ENCODE measurements around the gene WIPF1.

DNA sequence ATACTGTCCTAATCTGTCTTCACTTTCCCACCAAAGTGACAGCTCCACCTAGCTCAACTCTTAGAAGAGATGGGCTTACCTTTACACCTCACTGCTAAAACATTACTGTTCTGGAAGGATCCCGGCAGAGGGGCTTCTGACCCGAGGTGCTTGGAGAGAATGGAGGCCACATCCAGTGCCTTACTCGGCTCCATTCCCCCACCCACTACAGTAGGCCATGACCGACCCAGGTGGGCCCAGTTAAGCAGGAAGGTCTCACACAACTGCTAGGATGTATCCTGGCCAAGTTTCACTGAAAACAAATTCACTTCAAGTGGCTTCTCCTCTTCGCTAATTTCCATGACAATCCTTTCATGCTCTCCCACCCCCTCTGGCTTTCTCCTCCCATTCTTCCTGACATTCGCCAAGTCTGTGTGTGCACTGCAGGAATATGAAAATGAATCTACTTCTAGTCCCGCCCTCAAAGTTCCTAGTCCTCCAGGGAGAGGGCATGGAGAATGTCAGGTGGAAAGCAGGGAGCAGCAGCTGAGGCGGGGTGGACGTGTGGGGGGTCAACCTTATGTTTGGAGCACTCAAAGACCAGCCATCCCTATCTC lies 11.8 kb downstream of the WIPF1 start:
- TF ChIP-seq, protein P1, sequence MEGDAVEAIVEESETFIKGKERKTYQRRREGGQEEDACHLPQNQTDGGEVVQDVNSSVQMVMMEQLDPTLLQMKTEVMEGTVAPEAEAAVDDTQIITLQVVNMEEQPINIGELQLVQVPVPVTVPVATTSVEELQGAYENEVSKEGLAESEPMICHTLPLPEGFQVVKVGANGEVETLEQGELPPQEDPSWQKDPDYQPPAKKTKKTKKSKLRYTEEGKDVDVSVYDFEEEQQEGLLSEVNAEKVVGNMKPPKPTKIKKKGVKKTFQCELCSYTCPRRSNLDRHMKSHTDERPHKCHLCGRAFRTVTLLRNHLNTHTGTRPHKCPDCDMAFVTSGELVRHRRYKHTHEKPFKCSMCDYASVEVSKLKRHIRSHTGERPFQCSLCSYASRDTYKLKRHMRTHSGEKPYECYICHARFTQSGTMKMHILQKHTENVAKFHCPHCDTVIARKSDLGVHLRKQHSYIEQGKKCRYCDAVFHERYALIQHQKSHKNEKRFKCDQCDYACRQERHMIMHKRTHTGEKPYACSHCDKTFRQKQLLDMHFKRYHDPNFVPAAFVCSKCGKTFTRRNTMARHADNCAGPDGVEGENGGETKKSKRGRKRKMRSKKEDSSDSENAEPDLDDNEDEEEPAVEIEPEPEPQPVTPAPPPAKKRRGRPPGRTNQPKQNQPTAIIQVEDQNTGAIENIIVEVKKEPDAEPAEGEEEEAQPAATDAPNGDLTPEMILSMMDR (IDR thresholded peaks at IDR 0.05 in 2 of 3, conservative IDR thresholded peaks at IDR 0.05 in 1 of 3; ENCODE audit: borderline replicate concordance in 1 of 3, insufficient read depth in 1 of 3, low read depth in 2 of 3, low read length in 2 of 3) = no peak
- TF ChIP-seq POLR2A (IDR thresholded peaks at IDR 0.05; ENCODE audit: borderline replicate concordance, extremely low read depth, insufficient read depth, insufficient read length) (no peak), YY1 (IDR thresholded peaks at IDR 0.05; ENCODE audit: extremely low read depth, insufficient replicate concordance, low read depth, low read length) (no peak), POLR2AphosphoS5 (IDR thresholded peaks at IDR 0.05; ENCODE audit: low read depth, low read length) (no peak), RAD21 (IDR thresholded peaks at IDR 0.05; ENCODE audit: low read depth) (no peak)
- TF ChIP-seq, protein P2, sequence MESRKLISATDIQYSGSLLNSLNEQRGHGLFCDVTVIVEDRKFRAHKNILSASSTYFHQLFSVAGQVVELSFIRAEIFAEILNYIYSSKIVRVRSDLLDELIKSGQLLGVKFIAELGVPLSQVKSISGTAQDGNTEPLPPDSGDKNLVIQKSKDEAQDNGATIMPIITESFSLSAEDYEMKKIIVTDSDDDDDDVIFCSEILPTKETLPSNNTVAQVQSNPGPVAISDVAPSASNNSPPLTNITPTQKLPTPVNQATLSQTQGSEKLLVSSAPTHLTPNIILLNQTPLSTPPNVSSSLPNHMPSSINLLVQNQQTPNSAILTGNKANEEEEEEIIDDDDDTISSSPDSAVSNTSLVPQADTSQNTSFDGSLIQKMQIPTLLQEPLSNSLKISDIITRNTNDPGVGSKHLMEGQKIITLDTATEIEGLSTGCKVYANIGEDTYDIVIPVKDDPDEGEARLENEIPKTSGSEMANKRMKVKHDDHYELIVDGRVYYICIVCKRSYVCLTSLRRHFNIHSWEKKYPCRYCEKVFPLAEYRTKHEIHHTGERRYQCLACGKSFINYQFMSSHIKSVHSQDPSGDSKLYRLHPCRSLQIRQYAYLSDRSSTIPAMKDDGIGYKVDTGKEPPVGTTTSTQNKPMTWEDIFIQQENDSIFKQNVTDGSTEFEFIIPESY (IDR thresholded peaks at IDR 0.05; ENCODE audit: extremely low read depth, insufficient replicate concordance, low read length) = no peak

Measured in HCT116 (cell line).